Measurements from ENCODE around the gene RABEP2.

DNA sequence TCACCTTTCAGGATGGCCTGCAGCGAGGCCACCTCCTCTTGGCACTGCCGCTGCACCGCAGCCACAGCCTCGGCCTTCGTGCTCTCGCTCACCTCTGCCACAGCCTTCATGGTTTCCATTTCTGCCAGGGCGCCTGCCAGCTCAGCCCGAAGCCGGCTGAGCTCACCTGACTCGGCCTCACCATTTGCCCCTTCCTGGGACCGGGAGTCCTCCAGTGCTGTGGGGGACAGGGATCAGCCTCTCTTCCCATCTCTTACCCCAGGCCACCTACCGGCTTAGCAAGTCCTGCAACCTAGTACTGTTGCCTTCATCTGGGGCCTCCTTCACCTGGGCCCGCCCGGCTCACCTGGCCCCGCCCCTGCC is 658 bp downstream of the RABEP2 start:
- TF ChIP-seq, protein P1, sequence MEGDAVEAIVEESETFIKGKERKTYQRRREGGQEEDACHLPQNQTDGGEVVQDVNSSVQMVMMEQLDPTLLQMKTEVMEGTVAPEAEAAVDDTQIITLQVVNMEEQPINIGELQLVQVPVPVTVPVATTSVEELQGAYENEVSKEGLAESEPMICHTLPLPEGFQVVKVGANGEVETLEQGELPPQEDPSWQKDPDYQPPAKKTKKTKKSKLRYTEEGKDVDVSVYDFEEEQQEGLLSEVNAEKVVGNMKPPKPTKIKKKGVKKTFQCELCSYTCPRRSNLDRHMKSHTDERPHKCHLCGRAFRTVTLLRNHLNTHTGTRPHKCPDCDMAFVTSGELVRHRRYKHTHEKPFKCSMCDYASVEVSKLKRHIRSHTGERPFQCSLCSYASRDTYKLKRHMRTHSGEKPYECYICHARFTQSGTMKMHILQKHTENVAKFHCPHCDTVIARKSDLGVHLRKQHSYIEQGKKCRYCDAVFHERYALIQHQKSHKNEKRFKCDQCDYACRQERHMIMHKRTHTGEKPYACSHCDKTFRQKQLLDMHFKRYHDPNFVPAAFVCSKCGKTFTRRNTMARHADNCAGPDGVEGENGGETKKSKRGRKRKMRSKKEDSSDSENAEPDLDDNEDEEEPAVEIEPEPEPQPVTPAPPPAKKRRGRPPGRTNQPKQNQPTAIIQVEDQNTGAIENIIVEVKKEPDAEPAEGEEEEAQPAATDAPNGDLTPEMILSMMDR (IDR thresholded peaks at IDR 0.05 in 2 of 3, conservative IDR thresholded peaks at IDR 0.05 in 1 of 3; ENCODE audit: borderline replicate concordance in 1 of 3, insufficient read depth in 1 of 3, low read depth in 2 of 3, low read length in 2 of 3): peak in 2 of 3 experiments; percentile 26 to 38; a peak in 3 of 6 replicates
- TF ChIP-seq POLR2AphosphoS5 (IDR thresholded peaks at IDR 0.05; ENCODE audit: low read depth, low read length) (peak; percentile 79), RAD21 (IDR thresholded peaks at IDR 0.05; ENCODE audit: low read depth) (no peak), JUND (IDR thresholded peaks at IDR 0.05) (no peak), FOSL1 (IDR thresholded peaks at IDR 0.05; ENCODE audit: low read depth) (no peak), EZH2phosphoT487 (IDR thresholded peaks at IDR 0.05; ENCODE audit: borderline replicate concordance) (no peak)
- TF ChIP-seq, protein P2, sequence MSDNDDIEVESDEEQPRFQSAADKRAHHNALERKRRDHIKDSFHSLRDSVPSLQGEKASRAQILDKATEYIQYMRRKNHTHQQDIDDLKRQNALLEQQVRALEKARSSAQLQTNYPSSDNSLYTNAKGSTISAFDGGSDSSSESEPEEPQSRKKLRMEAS (IDR thresholded peaks at IDR 0.05): no peak

Data from HCT116 (cell line).